ENCODE data around the gene PNLIPRP2.

PNLIPRP2 gene

GRCh38 chr10:116598329-116598728 is 22.4 kb upstream of the PNLIPRP2 start:
- DNase-seq = no peak
- no peak overlapping the region for H3K27ac ChIP-seq
- H3K36me3 ChIP-seq = no peaks in the 10 kb centered on the region
- no peaks in the 10 kb centered on the region for H3K4me1 ChIP-seq
- no peak overlapping the region for H3K4me3 ChIP-seq
- peaks cover 0 to 2% of the 10 kb centered on the region in 2 donors for H3K27me3 ChIP-seq
- TF ChIP-seq CTCF (IDR thresholded peaks at IDR 0.05) = no peak
- no peaks in the 10 kb centered on the region for H3K9me3 ChIP-seq
- intact Hi-C loops (cut with DNase I; ENCODE audit: low total_unique reads) = no loop called here

GRCh38 chr10:116599991-116600390 is 20.8 kb upstream of the PNLIPRP2 start:
- Histone ChIP-seq H3K36me3 (no peaks in the 10 kb centered on the region), H3K9me3 (no peaks in the 10 kb centered on the region), H3K27ac (no peak overlapping the region), H3K4me1 (no peaks in the 10 kb centered on the region), H3K27me3 (peaks cover 0 to 2% of the 10 kb centered on the region in 2 donors), H3K4me3 (no peak overlapping the region)
- TF ChIP-seq CTCF (IDR thresholded peaks at IDR 0.05) = no peak
- no peak for DNase-seq
- intact Hi-C loops (cut with DNase I; ENCODE audit: low total_unique reads) = no loop called here

GRCh38 chr10:116602648-116603400 is 17.9 kb upstream of the PNLIPRP2 start:
- Histone ChIP-seq H3K27ac (no peak overlapping the region), H3K4me1 (no peaks in the 10 kb centered on the region), H3K9me3 (no peaks in the 10 kb centered on the region), H3K27me3 (peaks cover 0 to 9% of the 10 kb centered on the region in 2 donors), H3K36me3 (no peaks in the 10 kb centered on the region), H3K4me3 (no peak overlapping the region)
- no peak for TF ChIP-seq CTCF (IDR thresholded peaks at IDR 0.05)
- DNase-seq = no peak
- intact Hi-C loops (cut with DNase I; ENCODE audit: low total_unique reads) = no loop called here

- intact Hi-C loops (cut with DNase I; ENCODE audit: low total_unique reads) = no loop called here
- DNase-seq = no peak
- peaks cover 0 to 33% of the 10 kb centered on the region in 2 donors for H3K27me3 ChIP-seq
These were observed 14.7 kb upstream of the PNLIPRP2 start for GRCh38 chr10:116606061-116606483.

GRCh38 chr10:116607336-116607735 is 13.4 kb upstream of the PNLIPRP2 start:
- TF ChIP-seq CTCF (IDR thresholded peaks at IDR 0.05) = no peak
- no peak for DNase-seq
- Histone ChIP-seq H3K4me3 (no peak overlapping the region), H3K27ac (no peak overlapping the region), H3K27me3 (peaks cover 0 to 35% of the 10 kb centered on the region in 2 donors), H3K36me3 (no peaks in the 10 kb centered on the region), H3K4me1 (no peaks in the 10 kb centered on the region), H3K9me3 (peaks cover 0 to 11% (median 9%) of the 10 kb centered on the region in 3 donors)
- intact Hi-C loops (cut with DNase I; ENCODE audit: low total_unique reads) = no loop called here

More at GRCh38 chr10:116606061-116606483, 14.7 kb upstream of the PNLIPRP2 start:
- peaks cover 0 to 11% (median 9%) of the 10 kb centered on the region in 3 donors for H3K9me3 ChIP-seq
- TF ChIP-seq CTCF (IDR thresholded peaks at IDR 0.05) = no peak
- no peaks in the 10 kb centered on the region for H3K36me3 ChIP-seq
- no peaks in the 10 kb centered on the region for H3K4me1 ChIP-seq
- H3K4me3 ChIP-seq = no peak overlapping the region
- H3K27ac ChIP-seq = no peak overlapping the region
